NCI-H146 treated with DMSO at 0.1 percent for 48 hours (cell line): ENCODE results near the gene SHBG.
"Not testable (repeated sequence)": the region's sequence is repeated elsewhere in the genome, so short reads cannot be mapped to it uniquely, and the experiment has no call there.

Experiments
- DNase-seq: peaks from one replicate; lab custom pipeline; 2025; ENCODE audit not compliant: unreplicated experiment; lab: John Stamatoyannopoulos, UW

The SHBG gene

GRCh38 chr17:7611635-7612293 lies 18.2 kb upstream of the SHBG start:
- no peak for DNase-seq

GRCh38 chr17:7612294-7612640 lies 17.7 kb upstream of the SHBG start:
- DNase-seq = no peak

DNA sequence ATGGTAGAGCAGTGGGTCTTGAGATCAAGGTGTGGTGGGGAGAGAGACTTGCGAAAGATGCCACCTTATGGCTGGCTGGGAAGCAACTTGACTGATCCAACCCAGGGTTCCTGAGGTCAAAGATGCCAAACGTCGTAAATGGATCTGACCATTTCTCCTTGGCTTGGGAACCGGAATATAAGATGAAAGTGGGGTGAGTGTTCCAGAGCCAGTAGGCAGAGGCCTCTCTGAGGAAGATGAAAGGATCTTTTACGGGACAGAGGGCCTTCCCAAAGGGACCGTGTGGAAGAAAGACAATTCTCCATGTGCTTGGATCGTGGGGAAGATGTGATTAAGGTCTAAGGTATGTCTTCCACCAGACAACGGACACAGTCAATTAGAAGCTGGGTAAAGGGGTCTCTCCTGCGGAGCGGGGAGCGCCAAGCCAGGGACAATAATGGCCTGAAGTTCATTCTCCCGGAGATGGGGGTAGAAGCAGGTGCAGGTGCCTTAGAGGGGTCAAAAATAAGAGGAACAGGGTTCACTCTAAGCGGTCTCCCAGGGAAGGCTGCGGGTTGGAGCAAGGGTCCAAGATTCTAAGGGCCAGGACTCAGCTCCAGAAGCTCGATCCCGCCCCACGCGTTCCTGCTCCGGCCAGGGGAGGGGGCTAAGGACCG lies 16.0 kb upstream of the SHBG start:
- DNase-seq = no peak

- DNase-seq = peak; percentile 100
Measured at GRCh38 chr17:7614425-7615264, 15.3 kb upstream of the SHBG start, which contains the start of gene FXR2. Gene FXR2, minus strand, starts transcription at chr17:7614897. Its CDS starts 365 bp downstream, at chr17:7614532.

GRCh38 chr17:7615265-7615747 lies 14.6 kb upstream of the SHBG start:
- no peak for DNase-seq

- DNase-seq = no peak
Measured at GRCh38 chr17:7618608-7619007, 11.3 kb upstream of the SHBG start.

DNA sequence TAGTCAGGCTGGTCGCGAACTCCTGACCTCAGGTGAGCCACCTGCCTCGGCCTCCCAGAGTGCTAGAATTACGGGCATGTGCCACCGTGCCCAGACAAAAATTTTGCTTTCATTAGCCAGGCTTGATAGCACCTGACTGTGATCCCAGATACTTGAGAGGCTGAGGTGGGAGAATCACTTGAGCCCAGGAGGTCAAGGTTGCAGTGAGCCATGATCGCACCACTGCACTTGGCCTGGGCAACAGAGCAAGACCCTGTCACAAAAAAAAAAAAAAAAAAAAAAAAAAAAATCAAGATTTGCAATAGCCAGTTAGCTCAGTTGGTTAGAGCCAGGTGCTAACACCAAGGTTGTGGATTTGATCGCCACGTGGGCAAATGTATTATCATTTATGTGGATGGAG lies 9.1 kb upstream of the SHBG start:
- DNase-seq = no peak

GRCh38 chr17:7623661-7624060 lies 6.3 kb upstream of the SHBG start:
- no peak for DNase-seq

DNA sequence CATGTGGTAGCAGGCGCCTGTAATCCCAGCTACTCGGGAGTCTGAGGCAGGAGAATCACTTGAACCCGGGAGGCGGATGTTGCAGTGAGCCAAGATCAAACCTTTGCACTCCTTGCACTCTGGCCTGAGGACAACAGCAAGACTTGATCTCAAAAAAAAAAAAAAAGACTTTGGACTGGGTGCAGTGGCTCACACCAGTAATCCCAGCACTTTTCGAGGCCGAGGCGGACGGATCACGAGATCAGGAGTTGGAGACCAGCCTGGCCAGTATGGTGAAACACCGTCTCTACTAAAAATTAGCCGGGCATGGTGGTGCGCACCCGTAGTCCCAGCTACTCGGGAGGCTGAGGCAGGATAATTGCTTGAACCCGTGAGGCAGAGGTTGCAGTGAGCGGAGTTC lies 4.2 kb upstream of the SHBG start:
- DNase-seq = not testable (repeated sequence)

DNA sequence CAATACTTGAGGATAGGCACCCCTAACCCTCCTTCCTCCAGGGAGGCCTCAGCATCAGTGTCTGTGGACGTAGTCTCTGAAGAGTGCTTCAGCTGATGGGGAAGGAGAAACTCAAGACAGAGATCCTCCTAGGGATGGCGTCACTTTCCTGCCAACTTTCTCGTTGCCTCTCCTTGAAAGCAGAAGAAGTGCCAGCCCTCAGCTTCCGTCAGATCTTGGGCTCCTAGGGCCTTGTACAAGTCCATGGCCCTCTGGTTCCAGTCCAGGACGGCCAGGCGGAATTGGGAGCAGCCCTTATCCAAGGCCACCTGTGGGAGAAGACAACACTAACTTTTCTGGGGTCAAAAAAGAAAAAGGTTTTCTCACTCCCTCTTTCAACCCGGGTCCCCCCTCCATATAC lies 3.6 kb upstream of the SHBG start:
- no peak for DNase-seq

DNA sequence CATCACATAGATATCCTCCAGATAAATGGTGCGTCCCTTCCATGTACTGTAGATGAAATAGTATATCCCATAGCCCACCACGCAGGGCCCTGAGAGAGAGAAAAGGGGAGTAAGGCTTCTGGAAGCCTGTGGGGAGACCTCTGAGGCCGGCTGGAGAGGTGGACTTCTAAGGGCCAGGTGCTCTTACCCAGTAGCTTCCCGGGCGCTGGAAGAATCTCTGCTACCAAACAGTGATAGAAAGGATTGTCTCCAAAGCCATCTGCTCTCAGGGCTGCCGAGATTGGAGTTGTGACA lies 3.0 kb upstream of the SHBG start:
- DNase-seq = no peak

- DNase-seq = peak; percentile 71
Measured at GRCh38 chr17:7627250-7628121, 2.4 kb upstream of the SHBG start, which contains the start of gene SAT2. Gene SAT2, minus strand, starts transcription at chr17:7627821. Its CDS starts 186 bp downstream, at chr17:7627635.

DNA sequence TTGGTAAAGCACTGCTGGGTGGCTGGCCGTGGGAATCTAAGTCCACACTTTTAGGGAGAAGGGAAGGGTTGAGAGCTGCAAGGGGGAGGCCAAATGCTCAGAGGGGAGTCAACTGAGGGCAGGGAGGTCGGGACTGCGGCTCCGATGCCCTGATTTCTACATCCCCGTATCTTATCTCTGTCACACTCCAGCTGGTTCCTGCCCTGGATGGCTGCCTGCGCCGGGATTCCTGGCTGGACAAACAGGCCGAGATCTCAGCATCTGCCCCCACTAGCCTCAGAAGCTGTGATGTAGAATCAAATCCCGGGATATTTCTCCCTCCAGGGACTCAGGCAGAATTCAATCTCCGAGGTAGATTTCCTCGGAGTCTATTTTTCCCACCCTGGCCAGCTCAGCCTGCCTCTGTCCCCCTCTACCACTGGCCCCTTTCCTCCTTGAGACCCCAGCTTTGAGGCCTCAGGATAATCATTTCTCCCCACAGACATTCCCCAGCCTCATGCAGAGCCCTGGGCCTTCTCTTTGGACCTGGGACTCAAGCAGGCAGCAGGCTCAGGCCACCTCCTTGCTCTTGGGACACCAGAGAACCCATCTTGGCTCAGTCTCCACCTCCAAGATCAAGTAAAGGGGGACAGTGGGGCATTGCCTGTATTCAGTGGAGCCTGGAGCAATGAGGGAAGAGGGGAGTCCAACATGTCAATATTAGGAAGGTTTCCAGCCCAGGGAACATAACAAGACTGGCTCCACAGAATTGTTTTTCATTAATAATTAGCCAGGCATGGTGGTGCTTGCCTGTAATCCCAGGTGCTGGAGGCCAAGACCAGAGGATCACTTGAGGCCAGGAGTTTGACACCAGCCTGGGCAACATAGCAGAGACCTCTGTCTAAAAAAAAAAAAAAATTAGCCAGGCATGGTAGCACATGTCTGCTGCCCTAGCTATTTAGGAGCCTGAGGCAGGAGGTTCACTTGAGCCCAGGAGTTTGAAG lies 1.8 kb downstream of the SHBG start:
- DNase-seq = no peak

GRCh38 chr17:7632492-7632894 lies 2.6 kb downstream of the SHBG start:
- DNase-seq = peak; percentile 20

- no peak for DNase-seq
Measured at GRCh38 chr17:7633093-7633492, 3.2 kb downstream of the SHBG start.

DNA sequence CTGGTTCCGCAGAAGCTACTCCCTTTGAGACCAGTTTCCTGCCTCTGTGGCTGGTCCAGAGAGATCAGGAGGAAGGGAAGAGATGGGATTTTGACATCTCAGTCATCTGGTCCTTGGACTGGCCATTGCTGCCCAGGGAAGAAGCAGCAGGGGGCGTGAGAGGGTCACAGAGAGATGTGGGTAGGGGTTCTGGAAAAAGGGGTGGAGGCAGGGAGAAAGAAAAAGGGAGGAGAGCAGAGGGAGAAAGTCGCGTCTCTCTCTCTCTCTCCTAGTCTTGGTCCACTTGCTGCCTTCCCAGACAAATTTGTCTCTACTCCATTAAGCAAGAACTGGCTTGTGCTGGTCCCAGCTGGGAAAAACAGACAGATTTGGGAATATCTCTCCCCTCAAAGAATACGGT lies 4.4 kb downstream of the SHBG start:
- peak; percentile 37 for DNase-seq

DNA sequence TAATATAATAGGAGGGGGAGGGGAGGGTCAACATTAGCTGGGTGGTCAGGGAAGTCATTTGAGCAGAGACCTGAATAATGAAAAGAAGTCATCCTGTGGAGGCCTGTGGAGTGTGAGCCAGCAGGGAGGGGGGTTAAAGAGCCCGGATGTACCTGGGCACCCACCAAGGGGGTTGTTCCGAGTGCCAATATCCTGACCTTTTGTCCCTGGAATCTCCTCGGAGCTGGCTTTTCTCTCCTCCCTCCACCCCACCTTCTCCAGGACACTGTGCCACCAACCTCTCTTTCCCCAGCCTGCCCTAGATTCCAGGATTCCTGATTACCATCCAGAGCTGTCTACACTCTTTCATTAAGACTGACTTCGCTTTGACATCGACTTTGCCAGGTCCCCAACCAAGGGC lies 6.2 kb downstream of the SHBG start:
- DNase-seq = no peak

DNA sequence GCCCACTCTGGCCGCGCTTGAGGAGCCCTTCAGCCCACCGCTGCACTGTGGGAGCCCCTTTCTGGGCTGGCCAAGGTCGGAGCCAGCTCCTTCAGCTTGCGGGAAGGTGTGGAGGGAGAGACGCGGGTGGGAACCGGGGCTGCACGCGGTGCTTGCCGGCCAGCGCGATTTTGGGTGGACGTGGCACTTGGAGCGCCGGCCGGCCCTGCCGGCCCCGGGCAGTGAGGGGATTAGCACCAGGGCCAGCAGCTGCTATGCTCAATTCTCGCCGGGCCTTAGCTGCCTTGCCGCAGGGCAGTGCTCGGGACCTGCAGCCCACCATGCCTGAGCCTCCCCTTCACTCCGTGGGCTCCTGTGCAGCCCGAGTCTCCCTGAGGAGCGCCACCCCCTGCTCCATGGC lies 10.8 kb downstream of the SHBG start:
- DNase-seq = no peak

GRCh38 chr17:7641635-7642034 lies 11.7 kb downstream of the SHBG start:
- DNase-seq = not testable (repeated sequence)

GRCh38 chr17:7644775-7645174 lies 14.8 kb downstream of the SHBG start:
- DNase-seq = no peak
